Measurements from ENCODE around the gene JMJD1C. TPM values are rescaled to one million over a fixed set of nuclear protein-coding genes. Genes with fewer than 3 reads are reported as not detected.
"Not testable (repeated sequence)": the region's sequence is repeated elsewhere in the genome, so short reads cannot be mapped to it uniquely, and the experiment has no call there.

The JMJD1C gene
- total RNA-seq, 3 donors from 2014 or later: 40.2 to 50.1 (median 43.5) TPM

DNA sequence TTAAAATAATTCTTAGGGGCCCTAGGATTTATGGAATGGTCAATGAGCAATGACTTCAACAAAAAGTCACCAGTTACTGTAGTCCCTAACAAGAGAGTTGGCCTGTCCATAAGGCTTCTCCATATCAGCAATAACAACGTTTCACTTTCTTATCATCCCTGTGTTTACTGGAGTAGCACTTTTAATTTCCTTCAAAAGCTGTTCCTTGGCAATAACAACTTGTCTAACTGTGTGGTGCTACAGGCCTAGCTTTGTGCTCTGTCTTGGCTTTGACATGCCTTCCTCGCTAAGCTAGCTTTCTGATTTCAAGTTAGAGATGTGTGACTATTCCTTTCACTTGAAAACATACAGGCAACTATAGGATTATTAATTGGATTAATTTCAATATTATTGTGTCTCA is 81.1 kb downstream of the JMJD1C start:
- H3K4me1 Mint-ChIP-seq (ENCODE audit: low read depth): peaks cover 45% of the 10 kb centered on the region
- DNase-seq (no peak), ATAC-seq (no peak)
- H3K36me3 Mint-ChIP-seq (ENCODE audit: insufficient read depth): peaks cover 5% of the 10 kb centered on the region
- peaks cover 1% of the 10 kb centered on the region for H3K9me3 Mint-ChIP-seq
- no peak overlapping the region for H3K4me3 Mint-ChIP-seq
- no peaks in the 10 kb centered on the region for H3K27me3 Mint-ChIP-seq (ENCODE audit: low read depth)

DNA sequence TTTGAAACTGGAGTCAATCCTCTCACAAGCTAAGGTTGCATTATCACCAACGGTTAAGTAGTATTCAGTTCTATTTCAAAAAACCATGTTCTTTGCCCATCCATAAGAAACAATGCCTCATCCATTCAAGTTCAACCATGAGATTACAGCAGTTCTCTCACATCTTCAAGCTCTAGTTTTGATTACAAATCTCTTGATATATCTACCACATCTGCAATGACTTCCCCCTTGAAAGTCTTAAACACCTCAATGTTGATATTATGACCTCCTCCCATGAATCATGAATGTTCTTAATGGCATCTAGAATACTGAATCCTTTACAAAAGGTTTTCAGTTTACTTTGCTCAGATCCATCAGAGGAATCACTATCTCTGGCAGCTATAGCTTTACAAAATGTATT is 81.8 kb downstream of the JMJD1C start:
- DNase-seq (no peak), ATAC-seq (peak in 1 of 2 donors; percentile 69)
- peaks cover 41% of the 10 kb centered on the region for H3K4me1 Mint-ChIP-seq (ENCODE audit: low read depth)
- H3K9me3 Mint-ChIP-seq: no peaks in the 10 kb centered on the region
- H3K36me3 Mint-ChIP-seq (ENCODE audit: insufficient read depth): peaks cover 5% of the 10 kb centered on the region
- H3K4me3 Mint-ChIP-seq: no peak overlapping the region
- H3K27me3 Mint-ChIP-seq (ENCODE audit: low read depth): no peaks in the 10 kb centered on the region

GRCh38 chr10:63383141-63383540 is 82.6 kb downstream of the JMJD1C start:
- DNase-seq (no peak), ATAC-seq (no peak)
- no peaks in the 10 kb centered on the region for H3K27me3 Mint-ChIP-seq (ENCODE audit: low read depth)
- H3K9me3 Mint-ChIP-seq: no peaks in the 10 kb centered on the region
- no peak overlapping the region for H3K4me3 Mint-ChIP-seq
- peaks cover 34% of the 10 kb centered on the region for H3K4me1 Mint-ChIP-seq (ENCODE audit: low read depth)
- peaks cover 5% of the 10 kb centered on the region for H3K36me3 Mint-ChIP-seq (ENCODE audit: insufficient read depth)

DNA sequence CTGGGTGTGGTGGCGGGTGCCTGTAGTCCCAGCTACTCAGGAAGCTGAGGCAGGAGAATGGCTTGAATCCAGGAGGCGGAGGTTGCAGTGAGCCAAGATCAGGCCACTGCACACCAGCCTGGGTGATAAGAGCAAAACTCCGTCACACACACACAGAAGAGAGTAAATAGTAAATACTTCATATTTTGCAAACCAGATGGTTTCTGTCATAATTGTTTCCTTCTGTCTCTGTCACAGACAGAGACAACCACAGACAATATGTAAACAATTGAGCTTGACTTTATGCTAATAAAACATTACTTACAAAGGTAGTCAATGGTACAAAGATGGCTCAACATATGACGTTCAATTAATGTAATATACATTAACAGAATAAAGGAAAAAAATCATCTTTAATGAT is 83.7 kb downstream of the JMJD1C start:
- Mint-ChIP-seq H3K9me3 (no peaks in the 10 kb centered on the region), H3K4me1 (ENCODE audit: low read depth) (peaks cover 25% of the 10 kb centered on the region), H3K36me3 (ENCODE audit: insufficient read depth) (peaks cover 5% of the 10 kb centered on the region), H3K4me3 (no peak overlapping the region), H3K27me3 (ENCODE audit: low read depth) (no peaks in the 10 kb centered on the region)
- ATAC-seq: no peak
- DNase-seq: no peak

DNA sequence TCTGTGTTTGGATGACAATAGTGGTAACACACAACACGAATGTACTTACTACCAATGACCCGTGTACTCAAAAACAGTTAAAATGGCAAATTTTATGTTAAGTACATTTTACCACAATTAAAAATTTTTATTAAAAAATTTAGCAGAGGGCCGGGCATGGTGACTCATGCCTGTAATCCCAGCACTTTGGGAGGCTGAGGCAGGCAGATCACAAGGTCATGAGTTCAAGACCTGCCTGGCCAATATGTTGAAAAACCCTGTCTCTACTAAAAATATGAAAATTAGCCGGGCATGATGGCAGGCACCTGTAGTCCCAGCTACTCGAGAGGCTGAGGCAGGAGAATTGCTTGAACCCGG is 88.5 kb downstream of the JMJD1C start:
- not testable (repeated sequence) for ATAC-seq; H3K9me3 Mint-ChIP-seq; H3K4me3 Mint-ChIP-seq; DNase-seq; H3K27me3 Mint-ChIP-seq (ENCODE audit: low read depth)
- peaks cover 19% of the 10 kb centered on the region for H3K4me1 Mint-ChIP-seq (ENCODE audit: low read depth)
- peaks cover 14% of the 10 kb centered on the region for H3K36me3 Mint-ChIP-seq (ENCODE audit: insufficient read depth)

DNA sequence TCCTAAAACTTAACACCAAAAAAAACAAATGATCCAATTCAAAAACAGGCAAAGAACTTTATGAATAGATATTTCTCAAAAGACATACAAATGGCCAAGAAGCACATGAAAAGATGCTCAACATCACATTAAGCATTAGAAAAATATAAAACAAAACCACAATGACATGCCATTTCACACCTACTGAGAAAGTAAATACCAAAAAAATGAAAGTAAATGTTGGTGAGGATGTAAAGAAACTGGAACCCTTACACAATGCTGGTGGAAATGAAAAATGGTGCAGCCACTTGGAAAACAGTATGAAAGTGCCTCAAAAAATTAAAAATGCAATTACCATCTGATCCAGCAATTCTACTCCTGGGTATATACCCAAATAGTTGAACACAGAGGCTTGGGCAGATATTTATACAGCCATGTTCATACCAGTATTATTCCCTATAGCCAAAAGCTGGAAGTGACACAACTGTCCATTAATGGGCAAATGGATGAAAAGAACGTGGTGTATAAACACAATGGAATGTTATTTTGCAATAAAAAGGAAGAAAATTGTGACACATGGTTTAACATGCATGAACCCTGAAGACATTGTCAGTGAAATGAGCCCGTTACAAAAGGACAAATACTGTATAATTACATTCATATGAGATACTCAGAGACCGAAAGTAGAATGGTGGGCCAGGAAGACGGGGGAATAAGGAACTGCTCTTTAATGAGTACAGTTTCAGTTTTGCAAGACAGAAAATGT is 89.0 kb downstream of the JMJD1C start:
- peaks cover 19% of the 10 kb centered on the region for H3K4me1 Mint-ChIP-seq (ENCODE audit: low read depth)
- no peaks in the 10 kb centered on the region for H3K9me3 Mint-ChIP-seq
- DNase-seq: no peak
- H3K27me3 Mint-ChIP-seq (ENCODE audit: low read depth): no peaks in the 10 kb centered on the region
- no peak overlapping the region for H3K4me3 Mint-ChIP-seq
- H3K36me3 Mint-ChIP-seq (ENCODE audit: insufficient read depth): peaks cover 14% of the 10 kb centered on the region
- no peak for ATAC-seq

- H3K9me3 Mint-ChIP-seq: no peaks in the 10 kb centered on the region
- no peak for ATAC-seq
- H3K4me1 Mint-ChIP-seq (ENCODE audit: low read depth): peaks cover 19% of the 10 kb centered on the region
These were observed 89.9 kb downstream of the JMJD1C start for GRCh38 chr10:63375859-63376258.

DNA sequence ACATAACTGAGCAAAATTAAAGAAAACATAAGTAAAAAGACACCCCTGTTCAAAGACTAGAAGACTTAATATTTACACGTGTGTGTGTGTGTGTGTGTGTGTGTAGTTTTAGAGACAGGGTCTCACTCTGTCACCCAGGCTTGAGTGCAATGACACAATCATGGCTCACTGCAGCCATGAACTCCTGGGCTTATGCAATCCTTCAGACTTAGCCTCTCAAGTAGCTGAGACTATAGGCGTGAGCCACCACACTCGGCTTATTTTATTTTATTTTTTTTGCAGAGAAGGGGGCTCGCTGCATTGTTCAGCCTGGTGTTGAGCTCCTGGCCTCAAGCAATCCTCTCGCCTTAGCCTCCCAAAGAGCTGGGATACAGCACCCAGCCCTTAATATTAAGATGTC is 90.3 kb downstream of the JMJD1C start:
- no peaks in the 10 kb centered on the region for H3K9me3 Mint-ChIP-seq
- H3K36me3 Mint-ChIP-seq (ENCODE audit: insufficient read depth): peaks cover 13% of the 10 kb centered on the region
- H3K27me3 Mint-ChIP-seq (ENCODE audit: low read depth): no peaks in the 10 kb centered on the region
- peaks cover 19% of the 10 kb centered on the region for H3K4me1 Mint-ChIP-seq (ENCODE audit: low read depth)
- no peak overlapping the region for H3K4me3 Mint-ChIP-seq
- DNase-seq: no peak
- no peak for ATAC-seq

More at GRCh38 chr10:63375859-63376258, 89.9 kb downstream of the JMJD1C start:
- Mint-ChIP-seq H3K4me3 (no peak overlapping the region), H3K27me3 (ENCODE audit: low read depth) (no peaks in the 10 kb centered on the region), H3K36me3 (ENCODE audit: insufficient read depth) (peaks cover 14% of the 10 kb centered on the region)
- DNase-seq: no peak

DNA sequence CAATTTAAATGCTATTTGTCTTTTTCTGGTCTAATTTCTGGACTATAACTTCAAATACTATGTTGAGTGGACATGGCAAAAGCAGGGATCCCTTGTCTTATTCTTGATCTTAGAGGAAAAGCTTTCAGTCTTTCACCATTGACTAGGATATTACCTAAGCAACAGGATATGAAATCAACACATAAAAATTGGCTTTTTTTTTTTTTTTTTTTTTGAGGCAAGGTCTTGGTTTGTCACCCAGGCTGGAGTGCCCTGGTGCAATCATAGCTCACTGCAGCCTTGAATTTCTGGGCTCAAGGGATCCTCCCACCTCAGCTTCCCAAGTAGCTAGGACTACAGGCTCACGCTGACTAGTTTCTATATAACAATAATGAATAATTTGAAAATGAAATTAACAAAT is 90.8 kb downstream of the JMJD1C start:
- Mint-ChIP-seq H3K9me3 (no peaks in the 10 kb centered on the region), H3K4me3 (no peak overlapping the region), H3K4me1 (ENCODE audit: low read depth) (peaks cover 19% of the 10 kb centered on the region), H3K36me3 (ENCODE audit: insufficient read depth) (peaks cover 9% of the 10 kb centered on the region), H3K27me3 (ENCODE audit: low read depth) (no peaks in the 10 kb centered on the region)
- DNase-seq: no peak
- ATAC-seq: no peak

GRCh38 chr10:63373176-63373575 is 92.6 kb downstream of the JMJD1C start:
- no peak for ATAC-seq
- no peak for DNase-seq
- H3K36me3 Mint-ChIP-seq (ENCODE audit: insufficient read depth): peaks cover 9% of the 10 kb centered on the region
- H3K4me1 Mint-ChIP-seq (ENCODE audit: low read depth): peaks cover 19% of the 10 kb centered on the region
- no peaks in the 10 kb centered on the region for H3K9me3 Mint-ChIP-seq
- H3K27me3 Mint-ChIP-seq (ENCODE audit: low read depth): no peaks in the 10 kb centered on the region
- no peak overlapping the region for H3K4me3 Mint-ChIP-seq

DNA sequence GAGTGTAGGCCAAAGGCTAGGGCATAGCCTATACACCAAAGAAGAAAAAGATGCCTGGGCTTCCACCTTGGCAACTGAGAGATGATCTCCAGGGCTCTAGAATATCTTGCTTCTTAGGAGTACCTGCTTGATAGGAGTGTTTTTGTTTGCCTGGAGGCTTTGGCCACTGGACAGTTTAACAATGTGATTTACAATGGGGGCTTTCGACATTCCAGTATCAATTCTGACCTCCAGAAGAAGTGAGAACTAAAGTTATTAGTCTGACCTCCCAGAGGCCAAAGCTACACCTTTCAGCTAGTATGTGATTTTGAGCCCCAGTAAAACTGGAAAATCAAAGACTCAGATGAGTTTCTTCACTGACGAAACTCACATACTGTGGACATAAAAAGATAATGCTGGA is 96.1 kb downstream of the JMJD1C start:
- no peak for ATAC-seq
- H3K4me1 Mint-ChIP-seq (ENCODE audit: low read depth): peaks cover 5% of the 10 kb centered on the region
- H3K9me3 Mint-ChIP-seq: no peaks in the 10 kb centered on the region

DNA sequence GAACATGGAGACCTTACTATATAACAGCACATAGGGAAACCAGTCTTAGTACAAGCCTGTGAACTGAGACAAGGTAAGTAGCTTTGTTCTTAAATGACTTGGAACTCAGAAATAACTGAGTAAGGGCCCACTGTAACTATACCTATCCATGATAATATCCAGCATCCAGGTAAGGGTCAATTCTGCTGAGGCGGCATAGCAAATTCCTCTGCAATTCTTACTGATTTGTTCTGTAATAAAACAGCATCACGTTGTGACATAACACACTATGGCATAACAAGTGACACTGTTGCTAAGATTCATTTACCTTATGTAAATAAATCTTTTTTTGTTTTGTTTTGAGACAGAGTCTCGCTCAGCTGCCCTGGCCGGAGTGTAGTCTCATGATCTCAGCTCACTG is 97.4 kb downstream of the JMJD1C start:
- Mint-ChIP-seq H3K36me3 (ENCODE audit: insufficient read depth) (peaks cover 6% of the 10 kb centered on the region), H3K4me3 (no peak overlapping the region), H3K27me3 (ENCODE audit: low read depth) (no peaks in the 10 kb centered on the region), H3K9me3 (no peaks in the 10 kb centered on the region), H3K4me1 (ENCODE audit: low read depth) (peaks cover 3% of the 10 kb centered on the region)
- DNase-seq (no peak), ATAC-seq (no peak)

More for the DNA sequence above, 96.1 kb downstream of the JMJD1C start:
- Mint-ChIP-seq H3K36me3 (ENCODE audit: insufficient read depth) (peaks cover 5% of the 10 kb centered on the region), H3K27me3 (ENCODE audit: low read depth) (no peaks in the 10 kb centered on the region), H3K4me3 (no peak overlapping the region)
- DNase-seq: no peak

GRCh38 chr10:63366933-63367332 is 98.8 kb downstream of the JMJD1C start:
- H3K9me3 Mint-ChIP-seq: no peaks in the 10 kb centered on the region
- peaks cover 4% of the 10 kb centered on the region for H3K36me3 Mint-ChIP-seq (ENCODE audit: insufficient read depth)
- H3K27me3 Mint-ChIP-seq (ENCODE audit: low read depth): no peaks in the 10 kb centered on the region
- no peak for DNase-seq
- H3K4me1 Mint-ChIP-seq (ENCODE audit: low read depth): no peaks in the 10 kb centered on the region
- no peak overlapping the region for H3K4me3 Mint-ChIP-seq
- ATAC-seq: no peak

DNA sequence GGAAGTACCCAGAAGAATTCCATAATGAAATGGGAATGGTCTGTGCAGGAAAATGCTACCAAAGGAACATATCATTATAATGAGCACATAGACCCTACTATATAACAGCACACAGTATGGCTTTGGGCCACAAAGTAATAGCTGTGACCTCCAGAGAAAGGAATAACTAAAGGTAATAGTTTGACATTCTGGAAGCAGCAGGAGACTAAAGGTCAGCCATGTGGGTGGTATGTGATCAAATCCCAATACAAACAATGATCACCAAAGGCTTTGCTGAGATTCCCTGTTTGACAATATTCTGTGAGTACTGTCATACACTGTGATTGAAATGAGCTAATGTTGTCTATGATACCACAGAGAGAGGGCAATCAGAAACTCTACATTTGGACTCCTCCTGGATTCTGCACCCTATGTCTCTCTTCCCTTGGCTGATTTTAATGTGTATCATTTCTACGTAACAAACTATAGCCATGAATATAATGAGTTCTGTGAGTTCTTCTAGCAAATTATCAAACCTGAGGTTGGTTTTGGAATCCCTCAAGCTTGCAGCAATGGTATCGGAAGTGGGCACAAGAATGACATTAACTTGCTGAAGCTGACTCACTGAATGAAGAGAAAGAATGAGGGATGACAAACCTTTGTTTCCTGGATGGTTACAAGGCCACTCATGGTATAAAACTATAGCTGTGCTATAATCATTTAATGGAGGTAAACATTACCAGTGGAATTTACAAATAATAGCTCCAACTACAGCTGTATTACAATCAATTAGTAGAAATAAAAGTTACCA is 99.6 kb downstream of the JMJD1C start:
- Mint-ChIP-seq H3K4me3 (no peak overlapping the region), H3K36me3 (ENCODE audit: insufficient read depth) (peaks cover 4% of the 10 kb centered on the region), H3K4me1 (ENCODE audit: low read depth) (no peaks in the 10 kb centered on the region), H3K9me3 (no peaks in the 10 kb centered on the region), H3K27me3 (ENCODE audit: low read depth) (no peaks in the 10 kb centered on the region)
- no peak for ATAC-seq
- no peak for DNase-seq

DNA sequence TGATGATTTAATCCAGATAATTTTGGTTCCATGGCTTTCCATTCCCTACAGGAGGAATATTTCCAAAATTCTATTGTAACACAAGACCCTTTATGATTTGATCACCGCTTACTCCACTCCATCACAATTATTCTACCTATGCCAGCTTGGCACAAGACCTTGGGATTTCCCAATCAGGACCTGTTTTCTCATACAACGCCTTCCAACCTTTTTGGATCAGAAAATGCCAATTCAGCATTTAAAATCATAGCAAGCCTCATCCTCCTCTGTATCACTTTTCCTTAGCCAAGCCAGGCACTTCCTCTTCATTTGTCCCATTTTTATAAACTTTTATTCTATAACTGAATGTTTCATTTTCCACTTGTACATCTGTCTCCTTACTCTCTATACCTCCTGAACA is 100.9 kb downstream of the JMJD1C start:
- ATAC-seq (no peak), DNase-seq (no peak)
- no peaks in the 10 kb centered on the region for H3K9me3 Mint-ChIP-seq
- no peaks in the 10 kb centered on the region for H3K27me3 Mint-ChIP-seq (ENCODE audit: low read depth)
- H3K4me3 Mint-ChIP-seq: no peak overlapping the region
- H3K36me3 Mint-ChIP-seq (ENCODE audit: insufficient read depth): peaks cover 4% of the 10 kb centered on the region
- H3K4me1 Mint-ChIP-seq (ENCODE audit: low read depth): no peaks in the 10 kb centered on the region

All from activated T-cell treated with anti-CD3 and anti-CD28 coated beads, Interleukin-2, amount 50 U/mL, for 4 hours (primary cell).